ENCODE data around the gene SCO1.

Gene SCO1

GRCh38 chr17:10727192-10727591 lies 29.9 kb upstream of the SCO1 start:
- FAIRE-seq (no peak), DNase-seq (ENCODE audit: insufficient read length, low spot score) (no peak)
- no peak for TF ChIP-seq POU2F2 (IDR thresholded peaks at IDR 0.05; ENCODE audit: low read depth, low read length)
- TF ChIP-seq POLR2AphosphoS5 (IDR thresholded peaks at IDR 0.05; ENCODE audit: low read depth, low read length) = no peak
- no peak for TF ChIP-seq SPI1 (IDR thresholded peaks at IDR 0.05; ENCODE audit: low read depth, low read length)
- TF ChIP-seq PAX5 (IDR thresholded peaks at IDR 0.05; ENCODE audit: insufficient read depth, low read length, severe bottlenecking) = no peak
- TF ChIP-seq TAF1 (IDR thresholded peaks at IDR 0.05; ENCODE audit: low read depth, low read length) = no peak
- TF ChIP-seq POLR2A (IDR thresholded peaks at IDR 0.05; ENCODE audit: low read depth, low read length) = no peak

- FAIRE-seq (peak; percentile 47), DNase-seq (ENCODE audit: insufficient read length, low spot score) (no peak)
- TF ChIP-seq PAX5 (IDR thresholded peaks at IDR 0.05; ENCODE audit: insufficient read depth, low read length, severe bottlenecking) = no peak
- no peak for TF ChIP-seq TAF1 (IDR thresholded peaks at IDR 0.05; ENCODE audit: low read depth, low read length)
- no peak for TF ChIP-seq POLR2AphosphoS5 (IDR thresholded peaks at IDR 0.05; ENCODE audit: low read depth, low read length)
These were observed 28.9 kb upstream of the SCO1 start for GRCh38 chr17:10726196-10726595.

GRCh38 chr17:10725262-10725661 lies 27.9 kb upstream of the SCO1 start:
- DNase-seq (ENCODE audit: insufficient read length, low spot score) = no peak
- FAIRE-seq = no peak
- TF ChIP-seq POLR2AphosphoS5 (IDR thresholded peaks at IDR 0.05; ENCODE audit: low read depth, low read length) (no peak), TAF1 (IDR thresholded peaks at IDR 0.05; ENCODE audit: low read depth, low read length) (no peak), POU2F2 (IDR thresholded peaks at IDR 0.05; ENCODE audit: low read depth, low read length) (no peak), SPI1 (IDR thresholded peaks at IDR 0.05; ENCODE audit: low read depth, low read length) (no peak), POLR2A (IDR thresholded peaks at IDR 0.05; ENCODE audit: low read depth, low read length) (no peak), PAX5 (IDR thresholded peaks at IDR 0.05; ENCODE audit: insufficient read depth, low read length, severe bottlenecking) (no peak)

GRCh38 chr17:10724546-10725195 lies 27.3 kb upstream of the SCO1 start:
- DNase-seq (ENCODE audit: insufficient read length, low spot score) (no peak), FAIRE-seq (no peak)
- no peak for TF ChIP-seq POU2F2 (IDR thresholded peaks at IDR 0.05; ENCODE audit: low read depth, low read length)
- no peak for TF ChIP-seq TAF1 (IDR thresholded peaks at IDR 0.05; ENCODE audit: low read depth, low read length)
- no peak for TF ChIP-seq PAX5 (IDR thresholded peaks at IDR 0.05; ENCODE audit: insufficient read depth, low read length, severe bottlenecking)
- TF ChIP-seq SPI1 (IDR thresholded peaks at IDR 0.05; ENCODE audit: low read depth, low read length) = no peak
- TF ChIP-seq POLR2AphosphoS5 (IDR thresholded peaks at IDR 0.05; ENCODE audit: low read depth, low read length) = no peak
- TF ChIP-seq POLR2A (IDR thresholded peaks at IDR 0.05; ENCODE audit: low read depth, low read length) = no peak

- DNase-seq (ENCODE audit: insufficient read length, low spot score) (no peak), FAIRE-seq (no peak)
- no peak for TF ChIP-seq POU2F2 (IDR thresholded peaks at IDR 0.05; ENCODE audit: low read depth, low read length)
These were observed 21.2 kb upstream of the SCO1 start for GRCh38 chr17:10718547-10718946.

GRCh38 chr17:10716218-10716617 lies 18.9 kb upstream of the SCO1 start:
- no peak for FAIRE-seq
- DNase-seq (ENCODE audit: insufficient read length, low spot score) = no peak
- TF ChIP-seq POU2F2 (IDR thresholded peaks at IDR 0.05; ENCODE audit: low read depth, low read length) = no peak
- no peak for TF ChIP-seq POLR2AphosphoS5 (IDR thresholded peaks at IDR 0.05; ENCODE audit: low read depth, low read length)

GRCh38 chr17:10713318-10713717 lies 16.0 kb upstream of the SCO1 start:
- DNase-seq (ENCODE audit: insufficient read length, low spot score) (no peak), FAIRE-seq (no peak)
- TF ChIP-seq SPI1 (IDR thresholded peaks at IDR 0.05; ENCODE audit: low read depth, low read length) (no peak), PAX5 (IDR thresholded peaks at IDR 0.05; ENCODE audit: insufficient read depth, low read length, severe bottlenecking) (no peak), POLR2AphosphoS5 (IDR thresholded peaks at IDR 0.05; ENCODE audit: low read depth, low read length) (no peak), POLR2A (IDR thresholded peaks at IDR 0.05; ENCODE audit: low read depth, low read length) (no peak), TAF1 (IDR thresholded peaks at IDR 0.05; ENCODE audit: low read depth, low read length) (no peak), POU2F2 (IDR thresholded peaks at IDR 0.05; ENCODE audit: low read depth, low read length) (no peak)

GRCh38 chr17:10705727-10706126 lies 8.4 kb upstream of the SCO1 start:
- TF ChIP-seq POLR2AphosphoS5 (IDR thresholded peaks at IDR 0.05; ENCODE audit: low read depth, low read length) (no peak), TAF1 (IDR thresholded peaks at IDR 0.05; ENCODE audit: low read depth, low read length) (no peak), PAX5 (IDR thresholded peaks at IDR 0.05; ENCODE audit: insufficient read depth, low read length, severe bottlenecking) (no peak), POU2F2 (IDR thresholded peaks at IDR 0.05; ENCODE audit: low read depth, low read length) (no peak), SPI1 (IDR thresholded peaks at IDR 0.05; ENCODE audit: low read depth, low read length) (no peak), POLR2A (IDR thresholded peaks at IDR 0.05; ENCODE audit: low read depth, low read length) (no peak)
- FAIRE-seq = no peak
- DNase-seq (ENCODE audit: insufficient read length, low spot score) = no peak

GRCh38 chr17:10702574-10702973 lies 5.2 kb upstream of the SCO1 start:
- FAIRE-seq = no peak

GRCh38 chr17:10699856-10700255 lies 2.5 kb upstream of the SCO1 start:
- peak; percentile 56 for FAIRE-seq
- no peak for DNase-seq (ENCODE audit: insufficient read length, low spot score)

More at GRCh38 chr17:10702574-10702973, 5.2 kb upstream of the SCO1 start:
- TF ChIP-seq SPI1 (IDR thresholded peaks at IDR 0.05; ENCODE audit: low read depth, low read length) = peak; percentile 60
- TF ChIP-seq POU2F2 (IDR thresholded peaks at IDR 0.05; ENCODE audit: low read depth, low read length) = no peak
- TF ChIP-seq PAX5 (IDR thresholded peaks at IDR 0.05; ENCODE audit: insufficient read depth, low read length, severe bottlenecking) = no peak
- no peak for DNase-seq (ENCODE audit: insufficient read length, low spot score)

More at GRCh38 chr17:10699856-10700255, 2.5 kb upstream of the SCO1 start:
- TF ChIP-seq SPI1 (IDR thresholded peaks at IDR 0.05; ENCODE audit: low read depth, low read length) = no peak
- no peak for TF ChIP-seq POU2F2 (IDR thresholded peaks at IDR 0.05; ENCODE audit: low read depth, low read length)
- no peak for TF ChIP-seq TAF1 (IDR thresholded peaks at IDR 0.05; ENCODE audit: low read depth, low read length)
- no peak for TF ChIP-seq PAX5 (IDR thresholded peaks at IDR 0.05; ENCODE audit: insufficient read depth, low read length, severe bottlenecking)
- no peak for TF ChIP-seq POLR2A (IDR thresholded peaks at IDR 0.05; ENCODE audit: low read depth, low read length)
- TF ChIP-seq POLR2AphosphoS5 (IDR thresholded peaks at IDR 0.05; ENCODE audit: low read depth, low read length) = no peak
